GM19025 (cell line): Measurements from ENCODE around the gene LRRC72.

Source experiments
- ATAC-seq: cut with Tn5 transposase; IDR thresholded peaks from one replicate; pipeline ENCODE4 v1.9.1; 2021; ENCODE audit warnings: mild to moderate bottlenecking, low read depth, moderate library complexity; ENCODE audit not compliant: unreplicated experiment

LRRC72 gene

DNA sequence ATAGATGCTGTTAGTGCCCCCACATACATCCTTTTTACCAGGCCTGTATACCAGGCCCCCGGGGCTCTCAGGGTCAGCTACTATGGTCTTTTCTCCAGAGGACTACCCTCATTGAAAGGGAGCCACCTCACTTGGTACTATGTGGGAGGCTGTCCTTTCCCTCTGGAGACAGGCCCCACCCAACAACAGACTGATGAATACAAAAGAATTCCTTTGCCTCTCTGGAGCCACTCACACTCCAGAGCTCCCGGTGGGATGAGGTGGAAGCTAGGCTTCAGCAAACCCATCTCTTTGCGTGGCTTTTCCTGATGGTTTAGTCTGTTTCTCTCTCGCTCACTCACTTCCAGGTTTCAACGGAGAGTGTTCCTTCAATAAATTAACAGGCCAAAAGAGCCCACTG, 88.6 kb downstream of the LRRC72 start:
- no peak for ATAC-seq

DNA sequence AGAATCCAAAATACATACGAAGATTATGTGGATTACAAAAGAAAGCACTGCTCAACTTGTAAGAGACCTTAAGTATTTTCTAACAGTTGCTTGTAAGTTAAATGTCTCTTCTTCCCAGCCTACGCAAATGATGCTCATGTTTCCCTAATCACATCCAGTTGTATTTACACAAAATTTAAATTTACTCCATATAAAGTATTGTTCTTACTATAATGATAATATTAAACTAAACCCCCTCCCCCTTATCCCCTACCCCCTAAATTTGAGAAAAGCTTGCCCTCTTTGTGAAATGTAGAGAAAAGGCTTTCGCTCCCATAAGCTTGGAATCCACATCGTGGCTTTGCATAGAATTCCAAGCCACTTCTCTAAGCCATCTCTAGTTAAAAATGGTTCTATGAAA, 89.5 kb downstream of the LRRC72 start:
- ATAC-seq, result no peak

DNA sequence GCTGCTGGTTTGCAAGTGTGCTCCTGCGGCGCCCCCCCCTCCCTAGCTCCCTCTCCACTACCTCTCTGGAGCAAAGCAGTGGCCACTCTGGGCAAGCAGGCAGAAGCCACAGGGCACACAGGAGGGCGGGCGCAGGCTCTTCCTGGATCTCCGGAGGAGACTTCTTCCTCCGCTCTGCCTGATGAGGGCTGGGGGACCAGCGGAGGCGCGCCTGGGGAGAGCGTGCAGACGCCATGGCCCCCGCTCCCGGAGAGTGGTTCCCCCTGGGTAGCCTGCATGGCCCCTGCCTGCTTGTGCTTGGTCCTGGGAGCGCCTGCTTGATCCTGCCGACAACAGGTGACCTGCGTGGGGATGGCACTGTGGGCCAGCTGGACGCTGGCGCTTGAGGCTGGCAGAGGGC, 89.9 kb downstream of the LRRC72 start:
- no peak for ATAC-seq

DNA sequence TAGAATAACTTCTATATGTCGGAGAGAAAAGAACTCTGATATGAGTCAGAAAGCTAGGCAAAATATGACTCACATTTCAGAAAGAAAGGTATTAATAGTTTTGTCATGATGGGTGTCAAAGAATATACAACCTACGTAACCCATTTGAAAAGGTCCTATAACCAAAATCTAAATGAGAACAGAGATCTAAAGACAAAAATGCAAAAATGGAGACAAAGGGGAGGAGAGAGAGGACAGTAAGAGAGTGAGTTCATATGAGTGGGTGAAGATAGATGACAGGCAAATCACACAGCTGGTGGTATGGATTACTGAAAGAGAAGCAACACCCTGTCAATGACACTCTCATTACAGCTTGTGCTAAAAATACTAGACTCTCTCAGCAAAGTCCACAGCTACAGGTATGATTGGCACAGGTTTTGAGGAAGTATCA, 93.4 kb downstream of the LRRC72 start:
- peak; percentile 74 for ATAC-seq

DNA sequence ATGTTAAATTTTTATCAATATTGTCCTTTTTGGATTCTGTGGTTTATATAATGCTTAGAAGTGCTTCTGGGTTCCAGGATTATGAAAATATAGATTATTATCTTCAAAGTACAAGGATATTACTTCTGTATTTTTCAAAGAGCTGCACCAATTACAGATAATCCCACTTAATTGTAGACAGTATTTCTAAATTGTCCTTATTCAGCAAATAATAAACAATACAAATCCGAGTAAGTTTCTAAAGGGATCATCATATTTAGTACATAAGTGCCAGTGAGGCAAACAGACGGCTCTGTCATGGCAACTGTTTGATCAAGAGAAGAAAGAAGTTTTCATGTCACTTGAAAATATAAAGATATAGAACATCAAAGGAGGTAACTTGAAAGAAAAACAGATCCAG, 99.8 kb downstream of the LRRC72 start:
- no peak for ATAC-seq

DNA sequence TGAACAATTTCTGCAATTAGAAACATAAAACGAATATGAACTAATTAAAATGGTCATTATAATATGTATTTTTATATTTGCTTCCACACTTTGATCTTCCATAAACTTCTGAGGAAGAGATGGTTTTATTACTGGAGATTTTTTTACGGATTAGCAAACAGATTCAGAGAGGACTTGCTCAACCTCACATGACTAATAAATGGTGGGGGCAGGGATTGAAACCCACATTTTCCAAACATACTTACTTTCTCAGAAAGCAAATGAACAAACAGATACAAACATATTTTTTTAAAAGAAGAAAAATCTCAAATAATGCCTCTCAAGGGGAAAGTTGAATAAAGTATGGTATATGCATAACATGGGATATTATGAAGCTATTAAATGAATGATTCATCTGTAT, 100.6 kb downstream of the LRRC72 start:
- ATAC-seq, result no peak

DNA sequence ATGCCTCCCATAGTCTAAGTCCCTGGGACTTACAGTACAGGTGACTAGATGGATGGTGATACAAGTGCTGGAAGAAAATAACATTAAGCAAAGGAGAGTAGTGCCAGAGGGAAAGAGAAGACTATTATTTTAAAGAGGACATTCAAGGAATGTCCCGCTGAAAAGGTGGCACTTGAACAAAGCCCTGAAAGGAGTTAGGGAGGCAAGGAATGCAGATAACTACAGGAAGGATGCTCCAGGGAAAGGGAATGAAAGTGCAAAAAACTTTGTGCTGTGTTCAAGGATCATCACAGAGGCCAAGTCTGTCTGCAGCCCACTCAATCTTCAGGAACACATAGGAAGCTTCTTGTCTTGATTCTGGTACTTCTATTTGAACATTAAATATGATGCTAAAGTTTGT, 104.0 kb downstream of the LRRC72 start:
- ATAC-seq, result no peak
